NT2/D1 (cell line): Measurements from ENCODE around the gene PPP1R14B.

Source experiments
- SUZ12 ChIP-seq: IDR thresholded peaks from 2 replicates; pipeline ENCODE4 v1.6.1; 2011; ENCODE audit not compliant: insufficient read length, insufficient read depth; ENCODE audit errors: extremely low read depth
- YY1 ChIP-seq: IDR thresholded peaks from 2 replicates; pipeline ENCODE4 v1.6.1; 2011; ENCODE audit not compliant: insufficient read length, insufficient read depth
- ZNF274 ChIP-seq: IDR thresholded peaks from 2 replicates; pipeline ENCODE4 v1.6.1; 2011; ENCODE audit warnings: mild to moderate bottlenecking, low read depth, low read length

- TF ChIP-seq ZNF274 (no peak), YY1 (no peak), SUZ12 (no peak)
Observed at GRCh38 chr11:64208086-64208795, 38.5 kb downstream of the PPP1R14B start.
